HG03354 (cell line): ENCODE data around the gene KRTAP10-12.

Experiments used
- ATAC-seq: cut with Tn5 transposase; IDR thresholded peaks from one replicate; pipeline ENCODE4 v1.9.1; 2021; ENCODE audit warnings: mild to moderate bottlenecking; ENCODE audit not compliant: unreplicated experiment, poor library complexity, severe bottlenecking

The KRTAP10-12 gene

GRCh38 chr21:44709426-44710293, 12.7 kb downstream of the KRTAP10-12 start:
- no peak for ATAC-seq

DNA sequence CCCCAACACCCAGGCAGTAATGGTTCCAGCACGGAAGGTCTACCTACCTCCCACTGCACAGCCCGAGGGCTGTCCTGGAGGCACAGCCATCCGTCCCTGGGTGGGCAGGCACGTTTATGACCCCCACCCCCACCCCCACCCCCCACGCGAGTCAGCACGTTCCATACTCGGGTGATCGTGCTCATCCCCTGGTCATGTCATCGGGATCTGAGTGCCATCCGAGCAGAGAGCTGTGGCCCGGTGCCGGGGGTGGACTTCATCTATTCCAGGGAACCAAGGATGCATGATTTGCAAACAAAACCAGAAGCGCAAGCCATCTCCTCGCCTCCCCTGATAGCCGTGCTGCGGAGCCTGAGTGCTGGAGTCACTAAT, 13.3 kb downstream of the KRTAP10-12 start:
- no peak for ATAC-seq

- no peak for ATAC-seq
Measured at GRCh38 chr21:44710756-44711326, 13.9 kb downstream of the KRTAP10-12 start.

DNA sequence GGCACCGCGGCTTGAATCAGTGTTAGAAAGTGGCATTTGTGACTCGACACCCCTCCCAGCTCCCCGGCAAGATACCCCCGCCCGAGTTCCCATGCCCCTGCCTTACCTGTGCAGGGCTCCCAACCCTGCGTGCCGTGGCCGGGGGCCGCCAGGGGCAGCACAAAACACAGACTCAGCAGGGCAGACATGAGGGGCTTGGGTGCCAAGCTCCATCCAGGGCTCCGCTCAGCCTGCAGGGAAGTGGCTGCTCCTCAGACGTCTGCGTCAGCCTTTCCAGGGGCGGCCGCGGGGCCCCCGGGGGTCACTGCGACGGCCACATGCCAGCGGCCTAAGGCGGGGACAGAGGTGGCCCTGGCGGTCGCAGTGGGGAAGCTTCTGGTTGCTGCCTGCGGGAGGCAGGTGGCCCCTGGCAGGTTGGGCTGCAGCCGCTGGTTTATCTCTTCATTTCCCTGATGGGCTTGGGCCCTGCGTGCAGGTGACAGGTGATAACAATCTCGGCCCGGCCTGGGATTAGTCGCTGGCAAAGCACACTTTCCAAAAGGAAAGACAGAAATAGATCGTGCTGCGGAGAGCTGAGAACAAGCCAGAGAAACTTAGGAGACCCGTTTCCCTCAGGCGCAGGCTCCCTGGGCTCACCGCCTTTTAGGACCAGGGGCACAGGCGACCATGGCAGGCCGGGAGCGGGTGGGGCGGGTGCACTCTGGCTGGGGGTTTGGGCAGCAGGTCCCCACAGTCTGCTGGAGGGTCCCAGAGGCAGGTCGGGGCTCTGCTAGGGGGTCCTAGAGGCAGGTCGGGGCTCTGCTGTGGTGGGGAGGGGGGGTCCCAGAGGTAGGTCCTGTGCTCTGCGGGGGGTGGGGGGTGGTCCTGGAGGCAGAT, 14.6 kb downstream of the KRTAP10-12 start, which contains the start of gene TSPEAR:
Gene TSPEAR (minus strand): TSS at position 246 of the 876 bp plus-strand sequence. CDS start 58 bp downstream, at position 188.
- ATAC-seq, result no peak

DNA sequence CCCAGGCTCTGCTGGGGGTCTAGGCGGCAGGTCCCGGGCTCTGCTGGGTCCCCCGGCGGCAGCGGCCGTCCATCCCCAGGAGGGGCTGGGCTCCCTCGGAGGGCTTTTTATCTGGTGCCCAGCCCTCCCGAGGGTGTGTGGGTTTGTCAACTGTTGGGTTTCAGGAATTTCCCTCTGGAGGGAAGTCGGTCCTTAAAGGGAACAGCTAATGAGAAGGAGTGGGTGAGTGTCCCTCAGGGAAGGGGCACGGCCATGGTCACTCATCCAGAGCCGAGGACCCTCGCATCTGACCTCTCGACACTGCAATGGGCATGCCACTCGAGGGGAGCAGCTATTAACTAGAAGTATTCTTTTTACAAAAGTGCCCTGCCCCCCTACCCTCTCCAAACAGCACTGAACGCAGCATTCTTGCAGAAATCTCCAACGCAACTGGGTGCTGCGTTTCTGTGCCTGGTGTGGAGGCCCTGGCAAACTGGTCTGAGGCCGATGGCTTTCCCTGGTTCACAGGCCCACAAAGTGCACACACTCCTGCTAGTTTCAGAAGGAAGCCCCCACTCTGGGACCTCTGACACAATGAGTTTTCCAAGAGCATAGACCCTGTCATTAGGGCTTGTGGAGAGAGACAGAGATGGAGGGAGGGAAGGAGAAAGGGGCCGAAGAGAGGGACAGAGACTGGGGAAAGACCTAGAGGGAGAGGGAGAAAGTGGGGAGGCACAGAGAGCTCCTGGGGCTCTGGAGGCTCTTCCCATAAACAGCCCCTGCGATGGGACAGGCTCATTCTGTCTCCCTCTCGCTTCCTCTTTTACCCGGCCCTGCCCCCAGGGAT, 15.4 kb downstream of the KRTAP10-12 start:
- ATAC-seq, result no peak

GRCh38 chr21:44713130-44713529, 16.2 kb downstream of the KRTAP10-12 start:
- ATAC-seq, result no peak

GRCh38 chr21:44713846-44714245, 16.9 kb downstream of the KRTAP10-12 start:
- no peak for ATAC-seq

GRCh38 chr21:44714905-44715304, 17.9 kb downstream of the KRTAP10-12 start:
- no peak for ATAC-seq

DNA sequence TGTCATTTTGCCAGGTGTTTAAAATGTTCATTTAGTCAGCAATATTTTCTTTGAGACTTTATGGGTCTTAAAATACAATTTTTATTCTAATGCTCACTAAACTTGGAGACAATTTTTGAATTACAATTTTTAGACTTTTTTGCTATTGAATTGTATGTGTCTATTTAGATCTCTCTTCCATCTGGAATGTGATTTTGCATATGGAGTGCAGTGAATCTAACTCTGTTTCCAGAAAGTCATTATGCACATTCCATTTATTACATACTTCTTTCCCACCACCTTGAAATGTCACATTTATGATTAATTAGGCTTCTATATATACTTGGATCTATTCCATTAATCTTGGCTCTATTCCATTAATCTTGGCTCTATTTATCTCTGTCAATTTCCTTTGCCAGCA, 20.0 kb downstream of the KRTAP10-12 start:
- ATAC-seq, result no peak

DNA sequence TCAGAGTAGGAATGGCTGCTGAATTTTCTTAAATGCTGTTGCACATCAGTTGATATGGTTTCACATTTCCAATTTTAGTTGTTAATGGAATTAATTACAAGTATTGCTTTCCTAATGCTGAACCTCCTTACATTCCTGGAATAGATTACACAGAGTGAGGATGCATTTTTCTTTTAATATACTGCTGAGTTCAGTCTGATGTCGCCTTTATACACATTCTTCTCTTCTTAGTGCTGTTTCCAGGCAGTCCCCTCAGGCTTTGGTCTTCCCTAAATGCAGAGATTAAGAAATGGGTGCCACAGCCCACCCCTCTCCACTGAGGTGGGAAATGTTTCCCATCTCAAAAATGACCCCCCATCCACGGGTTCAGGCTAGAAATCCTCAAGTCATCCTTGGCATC, 21.1 kb downstream of the KRTAP10-12 start:
- ATAC-seq, result no peak

DNA sequence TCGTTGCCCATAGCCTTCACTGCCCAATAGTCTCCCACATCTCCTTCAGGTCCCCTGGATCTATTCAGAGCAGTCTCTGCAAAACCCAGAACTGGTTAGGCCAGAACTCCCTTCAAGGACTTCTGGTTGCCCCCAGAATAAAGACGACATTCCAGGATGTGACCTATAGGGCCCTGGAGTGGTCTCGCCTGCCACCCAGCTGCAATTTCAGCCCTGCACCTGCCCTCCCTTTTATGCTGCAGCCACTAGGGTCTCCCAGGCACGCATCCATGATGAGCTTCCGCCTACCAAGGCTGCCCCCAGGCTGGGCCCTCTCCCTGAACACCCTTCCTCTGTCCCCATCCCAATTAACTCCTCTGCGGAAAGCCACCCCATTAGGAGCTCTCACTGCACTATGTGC, 21.6 kb downstream of the KRTAP10-12 start:
- no peak for ATAC-seq

DNA sequence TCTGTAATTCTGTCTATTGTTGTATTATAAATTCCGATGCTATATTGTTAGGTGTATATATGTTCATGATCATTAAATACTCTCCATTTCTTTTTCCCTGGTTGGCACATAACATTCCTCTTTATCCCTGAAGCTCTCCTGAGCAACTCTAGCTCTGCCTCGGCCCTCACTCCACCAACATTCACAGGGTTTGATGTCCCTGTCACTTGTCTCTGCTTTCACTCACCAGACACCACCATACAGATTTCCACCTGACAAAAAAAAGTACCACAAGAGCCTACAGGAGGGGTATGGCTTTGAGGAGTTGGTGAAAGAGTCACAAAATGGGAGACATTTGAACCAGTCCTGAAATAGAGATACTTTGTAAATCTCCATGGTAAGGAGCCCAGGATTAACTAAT, 23.2 kb downstream of the KRTAP10-12 start:
- ATAC-seq, result no peak

- ATAC-seq, result no peak
Measured at GRCh38 chr21:44722731-44723130, 25.8 kb downstream of the KRTAP10-12 start.

DNA sequence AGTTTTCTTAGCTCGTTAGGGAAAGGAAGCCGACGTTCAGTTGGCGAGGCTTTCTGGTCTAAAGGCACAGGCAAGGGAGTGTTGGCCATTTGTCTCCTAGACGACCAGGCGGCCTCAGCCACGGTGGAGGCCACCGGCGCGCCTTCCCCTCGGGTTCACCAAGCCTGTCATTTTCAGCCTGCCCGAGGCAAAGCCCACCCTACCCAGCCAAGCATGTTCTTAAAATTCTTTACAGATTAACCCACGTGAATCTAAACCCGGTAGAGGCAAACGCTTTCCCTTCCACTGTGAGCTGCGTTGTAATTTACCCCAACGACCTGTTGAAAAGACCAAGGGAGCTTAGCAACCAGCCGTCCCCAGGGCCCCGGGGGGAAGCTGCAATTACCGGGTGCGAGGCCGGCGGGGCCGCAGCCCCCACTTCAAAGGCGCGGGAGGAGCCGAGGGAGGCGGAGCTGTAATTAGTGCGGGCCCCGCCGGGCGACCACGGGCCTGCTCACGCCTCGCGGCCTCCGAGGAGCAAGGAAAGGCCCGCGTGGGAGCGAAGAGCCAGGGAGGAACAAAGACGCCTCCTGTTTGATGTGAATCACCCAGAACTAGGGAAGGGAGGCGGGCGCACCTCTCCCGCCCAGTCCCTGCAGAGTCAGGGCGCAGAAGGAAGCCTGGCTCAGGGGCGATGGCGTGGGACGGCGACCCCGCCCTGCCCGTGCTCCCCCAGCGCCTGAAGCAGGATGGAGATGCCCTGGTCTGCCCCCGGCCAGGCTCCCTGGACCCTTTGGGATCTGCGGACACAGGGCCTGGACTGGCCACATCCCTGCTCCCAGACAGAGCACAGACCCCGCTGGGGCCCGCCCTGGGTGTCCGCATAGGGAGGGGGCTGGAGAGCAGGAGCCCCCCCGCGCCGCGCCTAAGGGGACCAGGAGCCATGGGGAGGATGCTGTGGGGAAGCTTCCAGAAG, 26.5 kb downstream of the KRTAP10-12 start:
- no peak for ATAC-seq

DNA sequence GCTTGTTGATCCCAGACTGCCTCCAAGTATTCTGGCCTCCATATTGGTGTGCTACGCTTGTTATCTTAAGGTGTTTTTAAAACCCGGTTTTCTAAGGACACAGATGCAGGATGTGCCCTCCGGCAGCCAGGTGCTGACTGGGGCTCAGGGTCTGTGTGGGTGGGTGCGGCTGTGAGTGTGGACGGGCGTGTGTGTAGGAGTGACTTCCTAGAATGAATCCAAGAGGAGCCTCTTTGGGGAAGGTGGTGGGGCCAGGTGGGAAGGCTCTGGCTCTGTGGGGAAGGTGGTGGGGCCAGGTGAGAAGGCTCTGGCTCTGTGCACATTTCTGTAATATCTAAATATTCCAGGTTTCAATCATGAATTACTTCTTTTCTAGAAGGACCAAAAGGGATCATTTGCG, 27.2 kb downstream of the KRTAP10-12 start:
- no peak for ATAC-seq

DNA sequence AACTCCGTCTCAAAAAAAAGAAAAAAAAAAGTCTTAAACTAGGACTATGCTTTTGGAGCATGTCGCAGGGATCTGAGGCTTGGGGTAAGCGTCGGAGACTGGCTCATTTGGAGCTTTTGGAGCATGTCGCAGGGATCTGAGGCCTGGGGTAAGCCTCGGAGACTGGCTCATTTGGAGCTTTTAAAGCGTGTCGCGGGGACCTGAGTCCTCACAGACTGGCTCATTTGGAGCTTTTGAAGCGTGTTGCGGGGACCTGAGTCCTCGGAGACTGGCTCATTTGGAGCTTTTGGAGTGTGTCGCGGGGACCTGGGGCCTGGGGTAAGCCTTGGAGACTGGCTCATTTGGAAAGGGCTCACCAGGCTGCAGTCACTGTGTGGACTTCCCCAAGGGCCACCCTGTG, 28.0 kb downstream of the KRTAP10-12 start:
- no peak for ATAC-seq

GRCh38 chr21:44726826-44727225, 29.9 kb downstream of the KRTAP10-12 start:
- ATAC-seq, result no peak

GRCh38 chr21:44727321-44727720, 30.3 kb downstream of the KRTAP10-12 start:
- ATAC-seq, result no peak
